Heart left ventricle (tissue), 16 donors: ENCODE results near the gene PSRC1. TPM values are rescaled to one million over a fixed set of nuclear protein-coding genes. Genes with fewer than 3 reads are reported as not detected.
A peak's percentile ranks its signal among the peaks of the same experiment; 100 is the strongest.

Experiments
- ATAC-seq, 4 donors: fragments of 200-7000 bp; cut with Tn5 transposase; one replicate each; pipeline ENCODE4 v1.9.1; 2020 to 2022; ENCODE audit warnings: moderate library complexity in 4 of 4, mild to moderate bottlenecking in 3 of 4, moderate number of reproducible peaks in 1 of 4
- DNase-seq, 5 donors: peaks; one replicate each; pipeline ENCODE4 v3.0.0-alpha.2; 2020
- H3K27ac ChIP-seq, 12 donors: fragments of 200-600 bp; sonication (generic) in 4 of 12; one replicate each; pipeline versions ENCODE4 v1.5.0 to v1.8.0; 2016 to 2022; ENCODE audit warnings: mild to moderate bottlenecking in 2 of 12
- H3K27me3 ChIP-seq, 9 donors: fragments of 200-600 bp; sonication (generic) in 2 of 9; one replicate each; pipeline versions ENCODE4 v1.5.1 to v1.8.0; 2016 to 2022; ENCODE audit warnings: mild to moderate bottlenecking in 3 of 9
- H3K36me3 ChIP-seq, 9 donors: fragments of 200-600 bp; sonication (generic) in 2 of 9; one replicate each; pipeline versions ENCODE4 v1.5.0 to v1.8.0; 2018 to 2022; ENCODE audit warnings: mild to moderate bottlenecking in 2 of 9
- H3K4me1 ChIP-seq, 12 donors: fragments of 200-600 bp; sonication (generic) in 4 of 12; one replicate each; pipeline versions ENCODE4 v1.5.0 to v1.8.0; 2016 to 2022; ENCODE audit warnings: mild to moderate bottlenecking in 3 of 12
- H3K4me3 ChIP-seq, 12 donors: fragments of 200-600 bp; sonication (generic) in 4 of 12; one replicate each; pipeline versions ENCODE4 v1.5.0 to v1.8.0; 2017 to 2022; ENCODE audit warnings: mild to moderate bottlenecking in 9 of 12, moderate library complexity in 4 of 12
- H3K9me3 ChIP-seq, 12 donors: fragments of 200-600 bp; sonication (generic) in 4 of 12; one replicate each; pipeline versions ENCODE4 v1.5.0 to v1.8.0; 2016 to 2022; ENCODE audit warnings: mild to moderate bottlenecking in 1 of 12
- CTCF ChIP-seq, 12 donors: fragments of 200-600 bp; sonication (generic) in 4 of 12; IDR thresholded peaks; one replicate each; pipeline versions ENCODE4 v1.5.0 to v1.8.0; 2018 to 2022; ENCODE audit warnings: antibody characterized with exemption in 12 of 12, mild to moderate bottlenecking in 5 of 12
- POLR2A ChIP-seq, 2 donors: fragments of 450-650 bp; IDR thresholded peaks; one replicate each; pipeline ENCODE4 v1.6.1; 2017; ENCODE audit warnings: antibody characterized with exemption in 2 of 2, mild to moderate bottlenecking in 2 of 2, moderate library complexity in 2 of 2
- WGBS, 4 donors: extraction: QIAGEN DNeasy Blood & Tissue Kit in 2 of 4; methylation state at CpG; one replicate each; pipeline versions ENCODE4 v1.1.5 to v1.1.7; 2013 to 2018; 5-methylcytosine and 5-hydroxymethylcytosine counted together
- intact Hi-C, 10 donors: fragments of 100-400 bp; cut with DNase I; formaldehyde crosslinking; loops; one replicate each; pipeline versions ENCODE4 v1.11.1 to v1.14.2; 2022
- polyA plus RNA-seq, 2 donors: library from polyadenylated mRNA; stranded (reverse); fragments of 200-250 nt; gene quantifications; one replicate each; pipeline ENCODE4 v1.2.3, GENCODE V29; 2013
- total RNA-seq, 9 donors: library from RNA; depleted of rRNA in 2 of 9; stranded (reverse); fragments of >200 nt in 2 of 9; fragmentation: NEBNext Ultra II Directional in 3 of 9; extraction: Animal tissue kit (Norgen Biotek cat#: 25700) in 3 of 9; gene quantifications; one replicate each; pipeline versions ENCODE4 v1.1.0 to v1.2.4, GENCODE V29; 2016 to 2023
- donor health status: ischemic (EF 13 %, LVEDD 7.1; RV severe dilation, severe dysfunction).
- donor health status: healthy with polysubstance abuse.
- donor health status: DM: no; HTN: yes; CAD: no.
- donor health status: DM: no; HTN: no; CAD: no.
- donor health status: ischemic (EF 25% LVEDD 6.9; RV normal size, moderate dysfunction).
- donor health status: ischemic (EF 25% LVEDD 5.7; RV mildly dilated, moderate dysfunction).
- donor health status: healthy.
- donor health status: DM: yes; HTN: yes; CAD: no.
- donor health status: ischemic (EF 35%, LVEDD 5.7; RV mildly dilated, moderate dysfunction).
- donor health status: nonischemic (EF 11% LVEDD 7.7; RV severe dilation, severe dysfunction).
- donor health status: DM: yes; HTN: yes; CAD: no.
- donor health status: PGD.
- donor health status: ischemic (EF 29% LVEDD 5.4; RV normal size, mild dysfunction).
- donor health status: nonischemic (EF 23%, LVEDD 6.1; RV moderate dilation, normal function).

Gene PSRC1
- total and polyA plus RNA-seq, 11 donors, result 0.23 to 3.6 (median 0.85) TPM; not detected in 1

GRCh38 chr1:109265016-109265415, 17.9 kb downstream of the PSRC1 start:
- 89 to 96% (median 95%) methylated on average over 3 to 4 of the region's 4 CpGs for WGBS, 4 donors

GRCh38 chr1:109264379-109264755, 18.6 kb downstream of the PSRC1 start:
- TF ChIP-seq POLR2A (IDR thresholded peaks at IDR 0.05) (no peak), CTCF (IDR thresholded peaks at IDR 0.05) (no peak)
- Histone ChIP-seq H3K36me3 (no peaks in the 10 kb centered on the region), H3K27ac (no peak overlapping the region), H3K9me3 (no peaks in the 10 kb centered on the region), H3K4me1 (peaks cover 0 to 9% (median 0%) of the 10 kb centered on the region in 12 donors), H3K27me3 (no peaks in the 10 kb centered on the region), H3K4me3 (no peak overlapping the region)
- intact Hi-C loops, result loop anchor here in 7 of 10 donors (5.0 to 10.0 kb wide), 4 partner anchors 133 to 270 kb away; partner anchors contain the start of genes SORT1 (in 2 of the 7) and GPR61 (in 1 of the 7)
- ATAC-seq (no peak), DNase-seq (peak in 1 of 5 donors; percentile 21)
- 77 to 85% (median 81%) methylated on average over 3 to 9 of the region's 9 CpGs for WGBS, 4 donors

More at GRCh38 chr1:109265016-109265415, 17.9 kb downstream of the PSRC1 start:
- no peak overlapping the region for H3K27ac ChIP-seq
- no peaks in the 10 kb centered on the region for H3K27me3 ChIP-seq
- intact Hi-C loops, result loop anchor here in 1 of 10 donors (10.0 kb wide), 1 partner anchor 270 kb away; the partner anchor contains the start of gene GPR61
- ATAC-seq, result no peak
- TF ChIP-seq POLR2A (IDR thresholded peaks at IDR 0.05) (no peak), CTCF (IDR thresholded peaks at IDR 0.05) (no peak)
- no peaks in the 10 kb centered on the region for H3K36me3 ChIP-seq
- H3K4me1 ChIP-seq, result peaks cover 0 to 9% (median 0%) of the 10 kb centered on the region in 12 donors
- H3K4me3 ChIP-seq, result no peak overlapping the region
- H3K9me3 ChIP-seq, result no peaks in the 10 kb centered on the region
- peak in 1 of 5 donors; percentile 14 for DNase-seq

- Histone ChIP-seq H3K36me3 (no peaks in the 10 kb centered on the region), H3K9me3 (no peaks in the 10 kb centered on the region), H3K4me3 (no peak overlapping the region), H3K4me1 (peaks cover 0 to 9% (median 0%) of the 10 kb centered on the region in 12 donors), H3K27ac (no peak overlapping the region), H3K27me3 (no peaks in the 10 kb centered on the region)
- intact Hi-C loops, result loop anchor here (1.0 to 10.0 kb wide), 8 partner anchors 134 to 271 kb away; partner anchors contain the start of genes SORT1 (in 2 of the 10) and GPR61 (in 1 of the 10)
- no peak for TF ChIP-seq POLR2A (IDR thresholded peaks at IDR 0.05)
- TF ChIP-seq CTCF (IDR thresholded peaks at IDR 0.05), result peak; percentile 81 to 95 (median 88)
- peak; percentile 75 to 89 (median 83) for DNase-seq
- peak; percentile 80 to 88 (median 87) for ATAC-seq
- WGBS, 4 donors, result 52 to 65% (median 56%) methylated on average over 17 to 29 of the region's 29 CpGs
Observed at GRCh38 chr1:109263597-109264378, 19.2 kb downstream of the PSRC1 start.

GRCh38 chr1:109263234-109263596, 19.7 kb downstream of the PSRC1 start:
- ATAC-seq (peak in 3 of 4 donors; percentile 1 to 7 (median 6)), DNase-seq (peak in 1 of 5 donors; percentile 49)
- Histone ChIP-seq H3K36me3 (no peaks in the 10 kb centered on the region), H3K9me3 (no peaks in the 10 kb centered on the region), H3K4me1 (peaks cover 0 to 9% (median 0%) of the 10 kb centered on the region in 12 donors), H3K27ac (no peak overlapping the region), H3K4me3 (no peak overlapping the region), H3K27me3 (no peaks in the 10 kb centered on the region)
- WGBS, 4 donors, result 62 to 73% (median 72%) methylated on average over 10 to 12 of the region's 12 CpGs
- TF ChIP-seq POLR2A (IDR thresholded peaks at IDR 0.05) (no peak), CTCF (IDR thresholded peaks at IDR 0.05) (no peak)
- intact Hi-C loops, result loop anchor here (1.0 to 10.0 kb wide), 8 partner anchors 134 to 272 kb away; partner anchors contain the start of genes SORT1 (in 2 of the 10) and GPR61 (in 1 of the 10)
